ENCODE data around the gene CCDC181. TPM values are rescaled to one million over a fixed set of nuclear protein-coding genes. Genes with fewer than 3 reads are reported as not detected.

Gene CCDC181
- total RNA-seq, 1 experiment from 2014 or later = not detected

DNA sequence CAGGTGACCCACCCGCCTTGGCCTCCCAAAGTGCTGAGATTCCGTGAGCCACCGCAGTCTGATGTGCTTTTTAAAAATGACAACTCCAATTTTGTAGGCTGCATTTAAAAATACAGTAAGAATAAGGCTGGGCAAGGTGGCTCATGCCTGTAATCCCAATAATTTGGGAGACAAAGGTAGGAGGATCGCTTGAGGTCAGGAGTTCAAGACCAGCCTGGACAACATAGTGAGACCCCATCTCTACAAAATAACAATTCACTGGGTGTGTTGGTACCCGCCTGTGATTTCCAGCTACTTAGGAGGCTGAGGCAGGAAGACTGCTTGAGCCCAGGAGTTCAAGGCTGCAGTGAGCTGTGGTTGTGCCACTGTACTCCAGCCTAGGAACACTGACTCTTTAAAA is 35.1 kb upstream of the CCDC181 start:
- Histone ChIP-seq H3K9me3 (ENCODE audit: low read length) (no peaks in the 10 kb centered on the region), H3K9ac (ENCODE audit: low read length) (no peak overlapping the region), H3K27me3 (ENCODE audit: low read length) (no peaks in the 10 kb centered on the region), H3K4me3 (ENCODE audit: low read length) (no peak overlapping the region), H3K4me1 (ENCODE audit: low read length) (no peaks in the 10 kb centered on the region), H3K27ac (ENCODE audit: low read length) (no peak overlapping the region), H3K36me3 (ENCODE audit: insufficient read depth, low read length) (no peaks in the 10 kb centered on the region), H4K20me1 (ENCODE audit: insufficient read depth, low read depth, low read length) (no peaks in the 10 kb centered on the region), H3K9me2 (replicated peaks; ENCODE audit: insufficient read depth, low read length) (no peaks in the 10 kb centered on the region), H2AFZ (ENCODE audit: low read length) (no peak overlapping the region), H3K79me2 (ENCODE audit: low read length) (no peaks in the 10 kb centered on the region), H3K4me2 (ENCODE audit: low read depth, low read length, poor library complexity, severe bottlenecking) (no peak overlapping the region)
- DNase-seq = no peak

DNA sequence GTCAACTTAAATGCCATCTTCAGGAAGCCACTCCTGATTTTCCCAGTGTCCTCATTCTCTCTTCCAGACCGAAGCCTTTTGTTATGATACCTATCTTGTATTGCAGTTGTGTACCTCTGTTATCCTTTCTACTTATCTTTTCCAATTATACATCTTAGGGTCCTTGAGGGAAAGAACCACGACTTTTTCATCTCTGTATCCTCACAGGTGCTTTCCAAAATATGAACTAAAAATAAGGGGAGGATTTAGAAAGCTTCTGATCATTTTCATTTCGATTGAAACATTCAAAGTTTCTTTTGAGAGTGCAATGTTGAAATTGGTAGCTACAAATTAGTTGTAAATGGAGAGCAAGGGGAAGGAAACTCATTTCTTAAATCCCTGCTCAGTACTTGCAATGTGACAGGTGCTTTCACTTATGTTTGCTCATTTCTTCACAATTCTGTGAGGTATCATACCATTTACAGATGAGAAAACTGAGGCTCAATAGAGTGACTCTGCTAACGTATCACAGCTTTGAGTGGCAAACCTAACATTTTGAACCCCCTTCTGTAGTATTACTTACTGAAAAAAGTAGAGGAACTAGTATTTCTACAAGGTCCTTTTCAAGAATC is 34.2 kb upstream of the CCDC181 start:
- Histone ChIP-seq H3K79me2 (ENCODE audit: low read length) (no peaks in the 10 kb centered on the region), H3K9me3 (ENCODE audit: low read length) (no peaks in the 10 kb centered on the region), H4K20me1 (ENCODE audit: insufficient read depth, low read depth, low read length) (no peaks in the 10 kb centered on the region), H3K27me3 (ENCODE audit: low read length) (no peaks in the 10 kb centered on the region), H3K27ac (ENCODE audit: low read length) (no peak overlapping the region), H3K36me3 (ENCODE audit: insufficient read depth, low read length) (no peaks in the 10 kb centered on the region), H3K9me2 (replicated peaks; ENCODE audit: insufficient read depth, low read length) (no peaks in the 10 kb centered on the region), H3K4me2 (ENCODE audit: low read depth, low read length, poor library complexity, severe bottlenecking) (no peak overlapping the region), H3K4me1 (ENCODE audit: low read length) (no peaks in the 10 kb centered on the region), H2AFZ (ENCODE audit: low read length) (no peak overlapping the region), H3K4me3 (ENCODE audit: low read length) (no peak overlapping the region), H3K9ac (ENCODE audit: low read length) (no peak overlapping the region)
- no peak for DNase-seq

DNA sequence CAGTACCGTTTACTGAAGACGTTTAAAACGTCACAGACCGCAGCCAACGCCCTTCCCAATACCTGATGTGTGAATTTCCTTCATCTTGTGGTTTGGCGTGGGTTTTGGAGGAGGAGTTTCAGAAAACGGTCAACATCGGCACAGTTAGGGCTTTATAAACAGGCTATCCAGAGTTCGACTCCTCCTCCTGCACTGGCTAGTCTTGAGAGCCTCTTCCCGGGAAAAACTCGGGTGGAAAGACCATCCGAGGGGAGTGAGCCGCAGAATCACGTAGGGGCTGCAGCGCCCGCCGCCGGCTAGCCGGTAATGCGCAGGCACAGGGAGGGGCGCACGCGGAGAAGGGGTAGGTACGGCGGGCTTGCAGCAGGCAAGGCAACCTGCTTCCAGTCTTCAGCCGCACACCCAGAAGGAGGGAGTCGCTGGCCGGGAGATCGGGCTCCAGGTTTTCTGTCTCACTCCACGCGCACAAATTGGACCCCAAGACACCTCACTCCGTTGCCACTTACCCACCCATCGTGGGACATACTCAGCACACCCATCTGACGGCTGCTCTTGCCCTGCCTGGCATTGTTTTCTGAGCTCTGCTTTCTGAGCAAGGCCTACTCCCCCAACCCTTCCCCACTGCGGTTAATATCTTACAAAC is 33.0 kb upstream of the CCDC181 start:
- Histone ChIP-seq H3K4me2 (ENCODE audit: low read depth, low read length, poor library complexity, severe bottlenecking) (no peak overlapping the region), H3K4me3 (ENCODE audit: low read length) (no peak overlapping the region)

GRCh38 chr1:169457443-169457842 is 30.2 kb upstream of the CCDC181 start:
- Histone ChIP-seq H2AFZ (ENCODE audit: low read length) (no peak overlapping the region), H4K20me1 (ENCODE audit: insufficient read depth, low read depth, low read length) (no peaks in the 10 kb centered on the region), H3K27me3 (ENCODE audit: low read length) (no peaks in the 10 kb centered on the region), H3K4me3 (ENCODE audit: low read length) (no peak overlapping the region), H3K36me3 (ENCODE audit: insufficient read depth, low read length) (no peaks in the 10 kb centered on the region), H3K9me2 (replicated peaks; ENCODE audit: insufficient read depth, low read length) (no peaks in the 10 kb centered on the region), H3K4me2 (ENCODE audit: low read depth, low read length, poor library complexity, severe bottlenecking) (no peak overlapping the region), H3K9ac (ENCODE audit: low read length) (no peak overlapping the region), H3K27ac (ENCODE audit: low read length) (no peak overlapping the region), H3K4me1 (ENCODE audit: low read length) (no peaks in the 10 kb centered on the region), H3K79me2 (ENCODE audit: low read length) (no peaks in the 10 kb centered on the region), H3K9me3 (ENCODE audit: low read length) (no peaks in the 10 kb centered on the region)
- no peak for DNase-seq

More for the DNA sequence above, 33.0 kb upstream of the CCDC181 start:
- DNase-seq = no peak
- Histone ChIP-seq H3K36me3 (ENCODE audit: insufficient read depth, low read length) (no peaks in the 10 kb centered on the region), H3K27me3 (ENCODE audit: low read length) (no peaks in the 10 kb centered on the region), H3K79me2 (ENCODE audit: low read length) (no peaks in the 10 kb centered on the region), H3K4me1 (ENCODE audit: low read length) (no peaks in the 10 kb centered on the region), H3K9me2 (replicated peaks; ENCODE audit: insufficient read depth, low read length) (no peaks in the 10 kb centered on the region), H3K9me3 (ENCODE audit: low read length) (no peaks in the 10 kb centered on the region), H3K9ac (ENCODE audit: low read length) (no peak overlapping the region), H4K20me1 (ENCODE audit: insufficient read depth, low read depth, low read length) (no peaks in the 10 kb centered on the region), H2AFZ (ENCODE audit: low read length) (no peak overlapping the region), H3K27ac (ENCODE audit: low read length) (no peak overlapping the region)

GRCh38 chr1:169456029-169456428 is 28.8 kb upstream of the CCDC181 start:
- Histone ChIP-seq H3K27me3 (ENCODE audit: low read length) (no peaks in the 10 kb centered on the region), H3K27ac (ENCODE audit: low read length) (no peak overlapping the region), H3K9me3 (ENCODE audit: low read length) (no peaks in the 10 kb centered on the region), H3K4me2 (ENCODE audit: low read depth, low read length, poor library complexity, severe bottlenecking) (no peak overlapping the region), H3K9ac (ENCODE audit: low read length) (no peak overlapping the region), H3K79me2 (ENCODE audit: low read length) (no peaks in the 10 kb centered on the region), H3K9me2 (replicated peaks; ENCODE audit: insufficient read depth, low read length) (no peaks in the 10 kb centered on the region), H2AFZ (ENCODE audit: low read length) (no peak overlapping the region), H3K36me3 (ENCODE audit: insufficient read depth, low read length) (no peaks in the 10 kb centered on the region), H3K4me3 (ENCODE audit: low read length) (no peak overlapping the region), H3K4me1 (ENCODE audit: low read length) (no peaks in the 10 kb centered on the region), H4K20me1 (ENCODE audit: insufficient read depth, low read depth, low read length) (no peaks in the 10 kb centered on the region)
- no peak for DNase-seq

DNA sequence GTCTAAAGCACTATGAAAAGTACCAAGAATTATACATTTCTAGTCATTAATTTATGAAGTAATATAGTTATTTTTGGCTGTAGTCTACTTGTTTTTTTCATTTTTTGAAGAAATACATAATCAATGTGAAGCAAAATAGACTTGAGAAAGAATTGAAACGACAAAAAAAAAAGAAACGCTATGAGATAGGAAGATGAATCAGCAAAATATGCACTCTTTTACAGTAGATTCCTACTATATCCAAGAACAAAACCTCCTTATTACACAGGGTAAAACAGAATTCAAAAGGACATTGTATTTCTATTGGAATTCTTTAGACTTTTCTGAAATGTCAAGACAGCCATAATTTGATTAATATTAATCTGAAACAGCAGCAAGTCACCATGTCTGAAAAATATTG is 25.6 kb upstream of the CCDC181 start:
- Histone ChIP-seq H3K4me3 (ENCODE audit: low read length) (no peak overlapping the region), H2AFZ (ENCODE audit: low read length) (no peak overlapping the region), H3K27me3 (ENCODE audit: low read length) (no peaks in the 10 kb centered on the region), H3K4me1 (ENCODE audit: low read length) (no peaks in the 10 kb centered on the region), H3K4me2 (ENCODE audit: low read depth, low read length, poor library complexity, severe bottlenecking) (no peak overlapping the region), H4K20me1 (ENCODE audit: insufficient read depth, low read depth, low read length) (no peaks in the 10 kb centered on the region), H3K27ac (ENCODE audit: low read length) (no peak overlapping the region), H3K9me3 (ENCODE audit: low read length) (no peaks in the 10 kb centered on the region), H3K9me2 (replicated peaks; ENCODE audit: insufficient read depth, low read length) (no peaks in the 10 kb centered on the region), H3K36me3 (ENCODE audit: insufficient read depth, low read length) (no peaks in the 10 kb centered on the region), H3K79me2 (ENCODE audit: low read length) (no peaks in the 10 kb centered on the region), H3K9ac (ENCODE audit: low read length) (no peak overlapping the region)
- DNase-seq = no peak

GRCh38 chr1:169451218-169451824 is 24.0 kb upstream of the CCDC181 start:
- no peak overlapping the region for H3K4me2 ChIP-seq (ENCODE audit: low read depth, low read length, poor library complexity, severe bottlenecking)
- no peak overlapping the region for H3K4me3 ChIP-seq (ENCODE audit: low read length)
- H3K4me1 ChIP-seq (ENCODE audit: low read length) = no peaks in the 10 kb centered on the region
- H3K9me2 ChIP-seq (replicated peaks; ENCODE audit: insufficient read depth, low read length) = no peaks in the 10 kb centered on the region
- H2AFZ ChIP-seq (ENCODE audit: low read length) = no peak overlapping the region
- H3K9ac ChIP-seq (ENCODE audit: low read length) = no peak overlapping the region
- H4K20me1 ChIP-seq (ENCODE audit: insufficient read depth, low read depth, low read length) = no peaks in the 10 kb centered on the region
- H3K27ac ChIP-seq (ENCODE audit: low read length) = no peak overlapping the region
- DNase-seq = no peak
- H3K27me3 ChIP-seq (ENCODE audit: low read length) = no peaks in the 10 kb centered on the region
- no peaks in the 10 kb centered on the region for H3K9me3 ChIP-seq (ENCODE audit: low read length)
- H3K36me3 ChIP-seq (ENCODE audit: insufficient read depth, low read length) = no peaks in the 10 kb centered on the region
- no peaks in the 10 kb centered on the region for H3K79me2 ChIP-seq (ENCODE audit: low read length)

GRCh38 chr1:169443923-169444322 is 16.6 kb upstream of the CCDC181 start:
- no peak overlapping the region for H3K4me3 ChIP-seq (ENCODE audit: low read length)

More at GRCh38 chr1:169443923-169444322, 16.6 kb upstream of the CCDC181 start:
- Histone ChIP-seq H2AFZ (ENCODE audit: low read length) (no peak overlapping the region), H3K79me2 (ENCODE audit: low read length) (no peaks in the 10 kb centered on the region), H3K9ac (ENCODE audit: low read length) (no peak overlapping the region), H3K27me3 (ENCODE audit: low read length) (no peaks in the 10 kb centered on the region), H3K27ac (ENCODE audit: low read length) (no peak overlapping the region), H4K20me1 (ENCODE audit: insufficient read depth, low read depth, low read length) (no peaks in the 10 kb centered on the region), H3K36me3 (ENCODE audit: insufficient read depth, low read length) (no peaks in the 10 kb centered on the region), H3K4me1 (ENCODE audit: low read length) (no peaks in the 10 kb centered on the region), H3K9me3 (ENCODE audit: low read length) (no peaks in the 10 kb centered on the region), H3K9me2 (replicated peaks; ENCODE audit: insufficient read depth, low read length) (no peaks in the 10 kb centered on the region), H3K4me2 (ENCODE audit: low read depth, low read length, poor library complexity, severe bottlenecking) (no peak overlapping the region)
- no peak for DNase-seq
